GM12878 (cell line): ENCODE measurements around the gene ERN1. TPM values are rescaled to one million over a fixed set of nuclear protein-coding genes. Genes with fewer than 3 reads are reported as not detected.

Experiments used
- ATAC-seq: fragments of 200-7000 bp; cut with Tn5 transposase; 3 replicates; pipeline ENCODE4 v1.9.1; 2020; ENCODE audit warnings: mild to moderate bottlenecking, moderate library complexity
- BruUV-seq: library from RNA; stranded (reverse); fragments of 400-500 nt; replicated peaks from 2 replicates; lab custom pipeline; 2021; lab: Mats Ljungman, UMichigan
- CTCF ChIA-PET: fragments of 300-600 bp; sonication (Branson Sonifier 250); formaldehyde crosslinking; extraction: SDS; loops from one replicate; lab custom pipeline; 2021; ENCODE audit warnings: inconsistent platforms; lab: Yijun Ruan, JAX
- POLR2A ChIA-PET: fragments of 350-600 bp; formaldehyde crosslinking; extraction: SDS; loops from one replicate; lab custom pipeline; 2021; ENCODE audit warnings: inconsistent platforms; lab: Charles Lee
- RAD21 ChIA-PET: fragments of 300-600 bp; sonication (Branson Sonifier 250); formaldehyde crosslinking; loops from one replicate; lab custom pipeline; 2023; ENCODE audit warnings: antibody characterized with exemption; ENCODE audit not compliant: unreplicated experiment; lab: Charles Lee
- SMC1A ChIA-PET: fragments of 300-600 bp; sonication (Branson Sonifier 250); formaldehyde crosslinking; loops from one replicate; lab custom pipeline; 2023; ENCODE audit not compliant: unreplicated experiment, uncharacterized antibody; lab: Charles Lee
- DNase-seq: peaks from one replicate; pipeline ENCODE4 v3.0.0-alpha.2; 2011; ENCODE audit warnings: low read depth, low spot score
- FAIRE-seq: peaks from 3 replicates; lab custom pipeline; 2011; peaks lifted over from hg19 to GRCh38; lab: Jason Lieb, UNC
- H2AFZ ChIP-seq: 2 replicates; pipeline ENCODE4 v1.6.0; 2011; ENCODE audit warnings: low read depth, low read length, control low read depth; ENCODE audit not compliant: control insufficient read depth
- H3K27ac ChIP-seq: 2 replicates; pipeline ENCODE4 v1.5.1; 2011; ENCODE audit warnings: control low read depth; ENCODE audit not compliant: control insufficient read depth, insufficient read depth
- H3K27me3 ChIP-seq, 2 experiments: replicated peaks in 1 of 2; 2 replicates each; pipeline versions ENCODE4 v1.6.0 to v1.6.1; 2011; ENCODE audit warnings: low read length in 1 of 2; ENCODE audit not compliant: control insufficient read depth in 2 of 2, insufficient read depth in 2 of 2
- H3K36me3 ChIP-seq, 2 experiments: 2 replicates each; pipeline ENCODE4 v1.5.1; 2011; ENCODE audit warnings: low read length in 1 of 2; ENCODE audit not compliant: control insufficient read depth in 2 of 2, insufficient read depth in 2 of 2
- H3K4me1 ChIP-seq: 2 replicates; pipeline ENCODE4 v1.6.1; 2011; ENCODE audit warnings: mild to moderate bottlenecking, low read length, moderate library complexity, mixed read lengths; ENCODE audit not compliant: control insufficient read depth, insufficient read depth
- H3K4me2 ChIP-seq: 2 replicates; pipeline ENCODE4 v1.6.0; 2011; ENCODE audit warnings: control low read depth; ENCODE audit not compliant: control insufficient read depth, insufficient read depth
- H3K4me3 ChIP-seq: fragments of 200-600 bp; sonication (generic); 2 replicates; pipeline ENCODE4 v1.5.1; 2016
- H3K79me2 ChIP-seq: 2 replicates; pipeline ENCODE4 v1.6.0; 2011; ENCODE audit warnings: low read length; ENCODE audit not compliant: control insufficient read depth, insufficient read depth
- H3K9ac ChIP-seq: 2 replicates; pipeline ENCODE4 v1.8.0; 2011; ENCODE audit warnings: low read length, control low read depth, mixed read lengths; ENCODE audit not compliant: control insufficient read depth, insufficient read depth
- H3K9me3 ChIP-seq: replicated peaks from 3 replicates; pipeline ENCODE4 v1.5.1; 2011; ENCODE audit warnings: mild to moderate bottlenecking, low read length; ENCODE audit not compliant: control insufficient read depth, insufficient read depth
- H4K20me1 ChIP-seq: 2 replicates; pipeline ENCODE4 v1.6.0; 2011; ENCODE audit not compliant: control insufficient read depth, insufficient read depth
- EP300 ChIP-seq, 2 experiments: fragments of 150-350 bp in 1 of 2; IDR thresholded peaks; 2 replicates each; pipeline ENCODE4 v1.6.1; 2011 to 2012; ENCODE audit warnings: low read depth in 2 of 2, low read length in 2 of 2, borderline replicate concordance in 1 of 2, improper control_type of control experiment in 1 of 2, inconsistent platforms in 1 of 2; ENCODE audit not compliant: control insufficient read depth in 1 of 2
- HDAC2 ChIP-seq: fragments of 200-600 bp; sonication (generic); IDR thresholded peaks from 2 replicates; pipeline ENCODE4 v1.6.1; 2017
- KAT2A ChIP-seq: conservative IDR thresholded peaks from 2 replicates; pipeline ENCODE4 v1.6.1; 2011; ENCODE audit warnings: low read depth, low read length; ENCODE audit not compliant: control insufficient read depth
- MEF2B ChIP-seq: fragments of 450-650 bp; IDR thresholded peaks from 2 replicates; pipeline ENCODE4 v1.6.1; 2018; ENCODE audit warnings: mild to moderate bottlenecking, moderate library complexity; ENCODE audit not compliant: partially characterized antibody, poor library complexity, severe bottlenecking
- NR2C1 ChIP-seq: fragments of 450-650 bp; IDR thresholded peaks from 2 replicates; pipeline ENCODE4 v1.6.1; 2017; ENCODE audit warnings: antibody characterized with exemption, mild to moderate bottlenecking, moderate library complexity
- RELA ChIP-seq: fragments of 450-650 bp; IDR thresholded peaks from 2 replicates; pipeline ENCODE4 v1.8.0; 2014; ENCODE audit warnings: borderline replicate concordance; ENCODE audit not compliant: partially characterized antibody
- SMAD5 ChIP-seq: IDR thresholded peaks from 2 replicates; pipeline ENCODE4 v1.6.1; 2016; ENCODE audit warnings: antibody characterized with exemption, low read depth
- SMC3 ChIP-seq: IDR thresholded peaks from 2 replicates; pipeline ENCODE4 v1.6.1; 2011; ENCODE audit warnings: low read length, improper control_type of control experiment, borderline replicate concordance
- STAT1 ChIP-seq: fragments of 450-650 bp; conservative IDR thresholded peaks from 2 replicates; pipeline ENCODE4 v1.6.1; 2014; ENCODE audit warnings: antibody characterized with exemption, mild to moderate bottlenecking
- ZNF207 ChIP-seq: fragments of 450-650 bp; IDR thresholded peaks from 2 replicates; pipeline ENCODE4 v1.6.1; 2014; ENCODE audit warnings: antibody characterized with exemption, mild to moderate bottlenecking, borderline replicate concordance
- WGBS: methylation state at CpG from one replicate; pipeline ENCODE4 v1.1.6; 2016; ENCODE audit warnings: low lambda C conversion rate; ENCODE audit not compliant: insufficient replicate concordance, insufficient coverage; ENCODE audit errors: missing lambda C conversion rate; 5-methylcytosine and 5-hydroxymethylcytosine counted together
- in situ Hi-C: fragments of 300-500 bp; cut with MboI; formaldehyde crosslinking; loops from 9 replicates; pipeline ENCODE4 v1.14.3; 2018; ENCODE audit warnings: mixed read lengths
- intact Hi-C: fragments of 100-400 bp; cut with micrococcal nuclease; formaldehyde crosslinking; loops from one replicate; pipeline ENCODE4 v1.14.2; 2022; ENCODE audit not compliant: unreplicated experiment
- polyA plus RNA-seq, 11 experiments: library from polyadenylated mRNA; depleted of rRNA in 4 of 11; unstranded in 6 of 11; stranded (reverse) in 5 of 11; fragments of >200 nt; fragmentation: Nextera tagmentation in 4 of 11; fragmentation: Illumina TruSeq in 1 of 11; extraction: Ambion mirVana in 4 of 11; extraction: Trizol in 1 of 11; gene quantifications; 1 replicate in 1 of 11; 2 replicates in 10 of 11; pipeline versions ENCODE4 v1.2.1 to v1.2.3, GENCODE V29; 2011 to 2016; ENCODE audit warnings: inconsistent platforms in 2 of 11, missing spikeins in 2 of 11, low read depth in 1 of 11
- total RNA-seq, 4 experiments: library from RNA; depleted of rRNA in 3 of 4; stranded (reverse); fragments of >200 nt in 3 of 4; fragmentation: Illumina TruSeq in 1 of 4; extraction: Trizol in 1 of 4; gene quantifications; 2 replicates each; pipeline versions ENCODE4 v1.2.1 to v1.2.3, GENCODE V29; 2013 to 2021
- TF ChIP-seq, protein P1 (sequence below): IDR thresholded peaks from 2 replicates; pipeline ENCODE4 v1.6.1; 2011; ENCODE audit warnings: borderline replicate concordance, low read depth, mild to moderate bottlenecking, moderate library complexity, mixed read lengths, low read length; ENCODE audit not compliant: insufficient read depth; ENCODE audit errors: extremely low read length
- TF ChIP-seq, protein P2 (sequence below): fragments of 450-650 bp; IDR thresholded peaks from 2 replicates; pipeline ENCODE4 v1.6.1; 2018; ENCODE audit warnings: mild to moderate bottlenecking, low read depth, moderate library complexity; ENCODE audit not compliant: partially characterized antibody

ERN1 gene
- total and polyA plus RNA-seq, 10 of the 15 experiments (the other 5 are each of a cell fraction or from before 2014, with no cell fraction given) = 2.6 to 19.2 (median 7.6) TPM

DNA sequence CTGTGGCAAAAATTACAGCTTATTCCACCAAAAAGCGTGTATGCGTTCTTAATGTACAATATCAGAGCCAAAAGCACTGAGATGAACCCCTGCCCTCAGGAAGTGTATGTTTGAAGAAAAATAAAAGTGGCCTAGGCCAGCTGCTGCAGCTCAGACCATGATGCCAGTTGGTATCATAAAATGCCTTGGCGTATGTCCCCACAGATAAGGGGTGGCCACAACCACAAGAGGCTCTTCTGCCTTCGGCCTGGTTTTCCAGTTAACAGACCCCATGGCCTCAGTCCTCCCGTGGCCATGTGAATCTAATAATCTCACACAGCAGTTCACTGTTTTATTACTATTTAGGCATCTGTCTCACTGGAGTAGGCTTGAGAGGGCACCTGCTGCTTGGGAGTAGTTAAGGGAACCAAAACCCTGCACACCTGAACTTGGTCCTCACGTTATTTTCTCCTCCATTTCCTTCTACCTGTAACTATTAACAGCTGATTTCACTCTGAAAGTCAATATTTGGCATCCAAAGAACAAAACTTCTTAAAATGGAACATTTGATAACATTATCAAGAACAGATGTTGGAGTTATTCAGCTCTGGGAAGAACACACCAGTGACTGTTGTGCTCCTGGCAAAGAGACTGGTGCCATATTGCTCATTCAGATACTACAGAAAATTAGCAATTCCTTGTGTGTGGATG lies 34.8 kb upstream of the ERN1 start:
- no peak for DNase-seq
- RAD21 ChIA-PET = interaction anchor here (1.1 kb wide), 1 partner anchor 117 kb away, joined by 3 read pairs; no protein-coding TSS in a partner anchor
- Histone ChIP-seq H3K36me3 (no peaks in the 10 kb centered on the region), H3K4me2 (no peak overlapping the region), H3K79me2 (no peaks in the 10 kb centered on the region), H2AFZ (no peak overlapping the region), H3K4me1 (no peaks in the 10 kb centered on the region), H3K27ac (no peak overlapping the region), H3K9me3 (no peaks in the 10 kb centered on the region), H3K27me3 (no peaks in the 10 kb centered on the region), H3K9ac (no peak overlapping the region), H4K20me1 (no peaks in the 10 kb centered on the region), H3K4me3 (no peak overlapping the region)
- peak; percentile 18 for FAIRE-seq
- intact Hi-C loops = no loop called here
- BruUV-seq = no TSS peak
- ATAC-seq = no peak
- WGBS = 100% methylated on average over 6 of the region's 6 CpGs
- CTCF ChIA-PET = interaction anchor here (1.0 to 2.0 kb wide), 4 partner anchors 16 to 136 kb away, joined by 3 to 6 read pairs (median 3); no protein-coding TSS in a partner anchor
- TF ChIP-seq NR2C1 = no peak
- TF ChIP-seq HDAC2 = no peak
- no peak for TF ChIP-seq SMC3
- POLR2A ChIA-PET = no interaction called here
- in situ Hi-C loops = no loop called here
- SMC1A ChIA-PET = interaction anchor here (1.3 kb wide), 1 partner anchor 30 kb away, joined by 4 read pairs; no protein-coding TSS in a partner anchor

DNA sequence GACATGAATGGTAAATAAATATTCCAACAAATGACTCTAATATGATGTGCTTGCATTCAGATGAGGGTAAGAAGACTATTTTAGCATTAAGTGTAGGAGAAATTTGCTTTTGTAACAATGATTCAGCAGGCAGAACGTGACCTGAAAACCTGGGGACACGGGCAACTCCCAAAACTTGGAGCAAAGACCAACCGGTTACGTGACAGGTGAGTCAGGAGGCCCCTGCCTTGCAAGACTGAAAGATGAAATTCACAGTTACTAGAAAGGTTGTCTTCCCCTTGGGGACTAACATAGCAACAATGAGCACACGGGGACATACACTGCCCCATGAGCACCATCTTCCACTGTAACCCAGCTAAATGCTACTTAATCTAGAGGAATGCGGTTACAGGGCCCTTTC lies 33.5 kb upstream of the ERN1 start:
- H3K27me3 ChIP-seq = no peaks in the 10 kb centered on the region
- no peak overlapping the region for H3K9ac ChIP-seq
- H3K4me2 ChIP-seq = no peak overlapping the region
- ChIA-PET SMC1A (interaction anchor here (1.3 kb wide), 1 partner anchor 31 kb away, joined by 4 read pairs; no protein-coding TSS in a partner anchor), CTCF (interaction anchor here (2.0 kb wide), 1 partner anchor 118 kb away, joined by 6 read pairs; no protein-coding TSS in a partner anchor), POLR2A (no interaction called here), RAD21 (no interaction called here)
- no peaks in the 10 kb centered on the region for H3K79me2 ChIP-seq
- no peaks in the 10 kb centered on the region for H3K9me3 ChIP-seq
- intact Hi-C loops (no loop called here), in situ Hi-C loops (no loop called here)
- DNase-seq (no peak), ATAC-seq (no peak), FAIRE-seq (no peak)
- BruUV-seq = no TSS peak
- H3K4me1 ChIP-seq = no peaks in the 10 kb centered on the region
- no peak overlapping the region for H2AFZ ChIP-seq
- H4K20me1 ChIP-seq = no peaks in the 10 kb centered on the region
- 76% methylated on average over 6 of the region's 6 CpGs for WGBS
- H3K36me3 ChIP-seq = peaks cover 0 to 1% of the 10 kb centered on the region in 2 experiments; a peak in 2 of 4 replicates
- H3K4me3 ChIP-seq = no peak overlapping the region
- no peak overlapping the region for H3K27ac ChIP-seq
- TF ChIP-seq RELA (no peak), KAT2A (no peak), ZNF207 (no peak), STAT1 (no peak), MEF2B (no peak), EP300 (IDR thresholded peaks at IDR 0.05; ENCODE audit: borderline replicate concordance in 1 of 2, control insufficient read depth in 1 of 2, low read depth in 2 of 2, low read length in 2 of 2) (no peak), SMAD5 (no peak)
- TF ChIP-seq, protein P1, sequence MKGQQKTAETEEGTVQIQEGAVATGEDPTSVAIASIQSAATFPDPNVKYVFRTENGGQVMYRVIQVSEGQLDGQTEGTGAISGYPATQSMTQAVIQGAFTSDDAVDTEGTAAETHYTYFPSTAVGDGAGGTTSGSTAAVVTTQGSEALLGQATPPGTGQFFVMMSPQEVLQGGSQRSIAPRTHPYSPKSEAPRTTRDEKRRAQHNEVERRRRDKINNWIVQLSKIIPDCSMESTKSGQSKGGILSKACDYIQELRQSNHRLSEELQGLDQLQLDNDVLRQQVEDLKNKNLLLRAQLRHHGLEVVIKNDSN = no peak
- TF ChIP-seq, protein P2, sequence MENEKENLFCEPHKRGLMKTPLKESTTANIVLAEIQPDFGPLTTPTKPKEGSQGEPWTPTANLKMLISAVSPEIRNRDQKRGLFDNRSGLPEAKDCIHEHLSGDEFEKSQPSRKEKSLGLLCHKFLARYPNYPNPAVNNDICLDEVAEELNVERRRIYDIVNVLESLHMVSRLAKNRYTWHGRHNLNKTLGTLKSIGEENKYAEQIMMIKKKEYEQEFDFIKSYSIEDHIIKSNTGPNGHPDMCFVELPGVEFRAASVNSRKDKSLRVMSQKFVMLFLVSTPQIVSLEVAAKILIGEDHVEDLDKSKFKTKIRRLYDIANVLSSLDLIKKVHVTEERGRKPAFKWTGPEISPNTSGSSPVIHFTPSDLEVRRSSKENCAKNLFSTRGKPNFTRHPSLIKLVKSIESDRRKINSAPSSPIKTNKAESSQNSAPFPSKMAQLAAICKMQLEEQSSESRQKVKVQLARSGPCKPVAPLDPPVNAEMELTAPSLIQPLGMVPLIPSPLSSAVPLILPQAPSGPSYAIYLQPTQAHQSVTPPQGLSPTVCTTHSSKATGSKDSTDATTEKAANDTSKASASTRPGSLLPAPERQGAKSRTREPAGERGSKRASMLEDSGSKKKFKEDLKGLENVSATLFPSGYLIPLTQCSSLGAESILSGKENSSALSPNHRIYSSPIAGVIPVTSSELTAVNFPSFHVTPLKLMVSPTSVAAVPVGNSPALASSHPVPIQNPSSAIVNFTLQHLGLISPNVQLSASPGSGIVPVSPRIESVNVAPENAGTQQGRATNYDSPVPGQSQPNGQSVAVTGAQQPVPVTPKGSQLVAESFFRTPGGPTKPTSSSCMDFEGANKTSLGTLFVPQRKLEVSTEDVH = no peak
